PC-3 (cell line): Measurements from ENCODE around the gene CHMP5.

Experiments
- CTCF ChIP-seq: fragments of 300-600 bp; sonication (generic); conservative IDR thresholded peaks from 2 replicates; pipeline ENCODE4 v1.5.1; 2017; ENCODE audit warnings: antibody characterized with exemption, low read depth, mild to moderate bottlenecking, low read length
- EZH2 ChIP-seq: fragments of 300-600 bp; sonication (generic); IDR thresholded peaks from one replicate; pipeline ENCODE4 v1.6.1; 2017; ENCODE audit warnings: antibody characterized with exemption, mild to moderate bottlenecking, low read length; ENCODE audit not compliant: unreplicated experiment

DNA sequence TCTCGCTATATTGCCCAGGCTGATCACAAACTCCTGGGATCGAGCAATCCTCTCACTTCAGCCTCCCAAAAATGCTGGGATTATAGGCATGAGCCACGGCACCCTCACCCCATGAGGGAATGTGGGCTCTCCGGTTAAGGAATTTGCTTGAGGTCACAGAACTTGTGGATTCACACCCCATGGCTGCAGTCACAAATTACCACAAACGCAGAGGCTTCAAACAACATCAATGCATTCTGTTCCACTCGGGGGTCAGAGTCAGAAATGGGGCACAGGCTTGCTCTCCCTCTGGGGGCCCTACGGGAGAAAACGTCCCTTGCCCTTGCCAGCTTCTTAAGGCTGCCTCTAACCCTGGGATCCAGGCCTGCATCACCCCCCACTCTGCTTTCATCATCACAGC, 37.1 kb upstream of the CHMP5 start:
- TF ChIP-seq CTCF (no peak), EZH2 (no peak)
